NCI-H345 (cell line): Measurements from ENCODE around the gene PITPNM3.
A peak's percentile ranks its signal among the peaks of the same experiment; 100 is the strongest.

Experiments
- DNase-seq: peaks from one replicate; lab custom pipeline; 2025; lab: John Stamatoyannopoulos, UW

PITPNM3 gene

DNA sequence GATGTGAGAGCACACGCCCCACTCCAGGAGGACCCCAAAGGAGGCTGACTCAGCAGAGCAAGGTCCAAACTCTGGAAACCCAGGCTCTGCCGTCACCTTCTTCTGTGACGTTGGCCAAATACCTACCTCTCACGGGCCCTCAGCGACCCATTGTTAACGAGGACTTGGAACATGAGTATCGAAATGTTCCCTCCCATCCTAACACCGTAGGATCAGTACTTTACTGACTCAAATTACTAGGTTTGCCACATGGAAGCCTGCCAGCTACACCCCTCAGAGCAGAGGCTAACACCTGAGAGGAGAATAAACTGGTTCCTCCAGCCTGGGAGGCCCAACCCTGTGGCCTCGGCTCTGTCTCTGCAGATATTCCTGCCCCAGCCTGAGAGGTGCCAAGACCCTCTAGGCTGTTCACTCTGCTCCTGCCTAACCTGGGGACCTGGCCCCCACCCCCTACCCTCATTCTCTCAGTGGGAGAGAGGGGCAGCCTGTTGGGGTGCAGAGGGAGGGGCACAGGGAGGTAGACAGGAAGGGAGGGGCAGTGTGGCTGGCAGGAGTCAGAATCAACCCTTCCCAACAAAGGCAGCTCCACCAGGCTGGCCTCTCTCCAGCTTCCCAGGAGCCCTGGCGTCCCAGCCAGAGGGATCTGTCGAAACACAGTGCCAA is 4.4 kb downstream of the PITPNM3 start:
- peak; percentile 65 for DNase-seq

DNA sequence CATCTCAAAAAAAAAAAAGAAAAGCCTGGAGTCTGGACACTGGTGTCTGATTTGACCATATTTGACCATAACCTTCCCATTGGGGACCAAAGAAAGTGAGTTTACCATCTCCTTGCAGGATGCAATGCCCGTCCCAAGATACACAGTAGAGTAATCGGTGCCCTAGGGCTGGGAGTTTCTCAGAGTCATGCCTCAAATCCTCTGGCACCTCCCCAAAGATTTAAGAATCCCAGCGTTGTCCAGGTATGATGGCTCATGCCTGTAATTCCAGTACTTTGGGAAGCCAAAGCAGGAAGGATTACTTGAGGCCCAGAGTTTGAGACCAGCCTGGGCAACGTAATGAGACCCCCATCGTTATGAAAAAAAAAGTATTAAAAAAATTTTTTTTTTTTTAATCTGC is 5.0 kb downstream of the PITPNM3 start:
- no peak for DNase-seq

DNA sequence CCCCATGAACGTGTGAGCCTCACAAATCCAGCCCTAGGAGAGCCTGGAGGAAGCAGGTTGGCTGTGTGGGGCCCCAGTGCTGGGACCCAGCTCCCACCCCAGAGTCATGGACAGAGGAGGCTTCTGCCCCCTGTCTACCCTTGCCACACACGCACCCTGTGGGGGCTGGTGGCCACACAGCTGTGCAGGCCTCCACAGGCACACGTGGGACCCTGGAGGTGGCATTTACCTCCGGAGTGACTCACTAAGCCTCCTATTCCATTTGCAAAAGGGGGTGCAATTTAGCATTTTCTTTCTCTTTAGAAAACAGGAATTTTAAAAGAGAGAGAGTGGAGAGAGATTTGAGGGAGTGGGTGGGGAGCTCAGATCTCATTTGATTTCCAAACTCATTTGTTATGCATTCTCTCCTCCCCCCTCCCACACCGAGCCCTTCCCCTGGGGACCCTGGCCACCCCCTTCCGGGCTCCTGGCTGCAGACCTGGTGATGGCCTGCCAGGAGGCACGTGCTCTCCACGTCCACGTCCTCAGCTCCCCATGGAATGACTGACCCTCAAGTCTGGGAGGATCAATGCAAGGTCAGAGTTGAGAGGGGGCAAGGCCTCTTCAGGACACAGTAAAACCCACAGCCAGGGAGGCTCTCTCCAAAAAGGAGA is 6.8 kb downstream of the PITPNM3 start:
- no peak for DNase-seq

- DNase-seq = peak; percentile 29
Measured at GRCh38 chr17:6548578-6549330, 7.6 kb downstream of the PITPNM3 start.

GRCh38 chr17:6548034-6548433 is 8.3 kb downstream of the PITPNM3 start:
- DNase-seq = peak; percentile 1

DNA sequence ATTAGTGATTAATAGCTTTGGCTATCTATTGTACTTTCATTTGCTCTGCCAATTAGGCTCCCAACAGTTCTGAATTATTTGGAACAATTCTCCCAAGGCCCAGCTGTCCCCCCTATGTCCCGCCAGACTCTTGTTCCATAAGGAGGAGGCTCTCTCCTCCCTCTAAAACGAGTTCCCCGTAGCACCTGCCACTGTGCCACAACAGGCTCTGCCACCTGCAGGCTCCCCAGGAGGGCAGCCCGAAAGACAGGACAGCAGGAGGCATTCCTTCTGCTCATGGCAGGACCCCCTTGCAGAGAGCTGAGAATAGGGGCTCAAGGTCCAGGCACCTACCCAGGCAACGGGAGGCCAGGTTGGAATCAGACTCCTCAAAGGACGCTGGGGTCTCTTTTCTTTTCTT is 9.0 kb downstream of the PITPNM3 start:
- DNase-seq = peak; percentile 24

GRCh38 chr17:6546069-6546718 is 10.2 kb downstream of the PITPNM3 start:
- no peak for DNase-seq

DNA sequence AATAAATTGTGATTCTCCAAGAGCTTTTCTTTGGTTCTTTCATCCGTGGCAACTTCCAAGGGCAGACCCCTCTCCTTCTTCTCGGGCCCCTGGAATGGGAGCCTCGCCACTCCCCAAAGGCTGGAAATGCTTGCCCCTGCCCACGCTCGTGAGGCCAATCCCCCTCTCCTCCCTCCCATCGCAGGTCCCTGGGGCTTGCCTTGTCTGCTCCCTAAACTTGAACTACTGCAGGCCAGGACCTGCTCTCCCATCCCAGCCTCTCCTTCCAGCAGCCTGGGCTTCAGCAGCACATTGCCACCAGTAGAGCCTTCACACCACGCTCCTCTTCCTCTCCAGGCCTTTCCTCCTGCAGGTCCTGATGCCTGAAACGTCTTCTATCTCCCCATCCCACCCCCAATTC is 11.1 kb downstream of the PITPNM3 start:
- no peak for DNase-seq

- DNase-seq = no peak
Measured at GRCh38 chr17:6544011-6544370, 12.4 kb downstream of the PITPNM3 start.

- no peak for DNase-seq
Measured at GRCh38 chr17:6543079-6544010, 13.0 kb downstream of the PITPNM3 start.

DNA sequence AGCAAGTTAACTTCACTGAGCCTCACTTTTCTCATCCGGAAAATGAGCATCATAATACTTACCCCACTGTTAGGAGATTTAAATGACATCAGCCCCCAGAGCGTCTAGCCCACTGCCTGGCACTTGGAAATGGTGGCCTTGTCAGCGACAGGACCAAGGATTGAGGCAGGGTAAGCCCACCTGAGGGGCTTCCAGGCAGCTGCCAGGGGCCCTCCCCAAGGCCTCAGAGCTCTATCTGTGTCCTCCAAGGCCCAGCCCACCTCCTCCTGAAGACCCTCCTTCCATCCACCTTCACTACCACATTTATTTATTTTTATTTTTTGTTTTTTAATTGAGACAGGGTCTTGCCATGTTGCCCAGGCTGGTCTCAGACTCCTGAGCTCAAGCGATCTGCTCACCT is 13.8 kb downstream of the PITPNM3 start:
- no peak for DNase-seq

GRCh38 chr17:6541886-6542285 is 14.5 kb downstream of the PITPNM3 start:
- DNase-seq = no peak

DNA sequence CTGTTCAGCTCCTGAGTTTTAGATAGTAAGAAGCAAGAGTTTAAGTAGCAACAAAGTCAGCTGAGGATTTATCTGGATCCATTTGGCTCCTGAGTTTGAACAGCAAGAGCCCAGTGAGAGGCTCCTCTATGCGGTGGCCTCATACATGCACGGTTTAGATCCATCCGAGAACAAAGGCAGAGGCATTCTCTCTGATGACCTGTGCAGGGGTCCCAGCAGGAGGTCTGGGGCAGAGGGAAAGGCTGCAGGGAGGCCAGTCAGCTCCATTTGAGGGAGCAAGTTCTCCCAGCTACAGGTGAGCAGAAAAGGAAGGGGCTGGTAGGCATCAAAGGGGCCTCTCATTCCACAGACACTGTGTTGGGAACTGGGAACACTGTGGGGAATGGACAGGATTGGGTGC is 16.5 kb downstream of the PITPNM3 start:
- no peak for DNase-seq

DNA sequence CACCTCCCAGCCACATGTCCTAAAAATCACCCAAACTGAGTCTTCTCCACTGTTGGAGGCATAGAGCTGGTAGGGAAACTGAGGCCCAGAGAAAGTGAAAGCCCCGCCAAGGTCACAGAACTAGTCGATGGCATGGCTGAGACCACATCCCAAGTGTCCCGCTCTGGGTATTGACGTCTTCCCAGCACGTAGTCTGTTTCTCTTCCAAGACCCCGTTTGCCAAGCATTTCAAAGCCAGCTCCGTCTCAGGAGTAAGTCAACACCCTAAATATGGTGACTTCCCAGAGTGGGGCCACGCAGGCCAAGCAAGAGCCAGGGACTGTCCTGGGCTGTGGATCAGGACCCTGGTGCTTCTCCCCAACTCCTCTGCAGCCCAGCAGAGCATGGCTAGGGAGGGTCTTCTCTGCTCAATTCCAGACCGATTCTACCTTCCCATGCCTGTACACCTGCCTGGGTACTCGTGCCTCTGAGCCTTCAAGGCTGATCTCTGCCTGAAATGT is 19.7 kb downstream of the PITPNM3 start:
- DNase-seq = no peak

DNA sequence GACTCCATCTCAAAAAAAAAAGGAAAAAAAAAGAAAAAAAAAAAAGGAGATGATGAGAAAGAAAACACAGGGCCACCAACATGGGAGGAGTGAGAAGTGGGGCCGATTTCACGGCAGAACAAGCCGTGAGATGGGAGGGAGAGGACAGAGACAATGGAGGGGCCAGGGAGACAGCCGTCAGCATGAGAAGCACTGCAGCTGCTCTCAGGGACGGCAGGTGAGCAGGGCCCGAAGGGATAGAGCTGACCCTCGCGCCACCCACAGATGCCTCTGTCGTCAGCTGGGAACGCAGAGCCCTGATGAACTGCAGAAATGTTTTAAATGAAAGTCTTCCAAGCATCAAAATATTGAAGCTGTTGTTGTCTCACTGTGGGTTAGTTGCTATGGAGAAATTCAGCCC is 20.3 kb downstream of the PITPNM3 start:
- DNase-seq = no peak

DNA sequence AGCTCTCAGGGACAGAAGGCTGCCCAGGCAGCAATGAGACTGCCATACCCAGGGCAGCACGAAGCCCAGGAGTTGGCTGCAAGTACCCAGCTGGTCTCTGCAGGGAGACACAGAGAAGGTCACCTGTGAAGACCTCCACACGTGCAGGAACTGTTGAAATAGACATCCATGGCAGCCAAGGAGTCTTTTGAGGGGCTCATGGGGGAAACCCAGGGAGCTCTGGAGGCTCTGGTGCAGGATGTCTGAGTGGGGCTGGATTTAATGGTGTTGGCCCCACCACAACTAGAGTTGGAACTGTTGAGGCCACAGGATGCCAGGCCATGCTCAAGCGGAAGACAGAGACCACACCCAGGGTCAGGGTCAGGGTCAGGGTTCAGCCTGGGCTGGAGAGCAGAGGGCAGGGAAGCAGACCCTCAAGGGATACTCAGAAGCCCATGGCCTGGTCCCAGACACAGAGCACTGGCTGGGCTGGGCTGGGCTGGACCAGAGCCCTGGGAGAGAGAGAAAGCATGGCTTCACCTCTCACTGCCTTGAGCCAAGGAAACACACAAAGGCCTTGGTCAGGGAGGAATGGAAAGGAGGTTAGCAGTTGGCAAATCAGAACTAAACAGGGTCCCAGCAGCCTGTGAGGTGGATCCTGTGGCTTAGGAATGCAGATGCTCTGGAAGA is 21.4 kb downstream of the PITPNM3 start:
- no peak for DNase-seq

DNA sequence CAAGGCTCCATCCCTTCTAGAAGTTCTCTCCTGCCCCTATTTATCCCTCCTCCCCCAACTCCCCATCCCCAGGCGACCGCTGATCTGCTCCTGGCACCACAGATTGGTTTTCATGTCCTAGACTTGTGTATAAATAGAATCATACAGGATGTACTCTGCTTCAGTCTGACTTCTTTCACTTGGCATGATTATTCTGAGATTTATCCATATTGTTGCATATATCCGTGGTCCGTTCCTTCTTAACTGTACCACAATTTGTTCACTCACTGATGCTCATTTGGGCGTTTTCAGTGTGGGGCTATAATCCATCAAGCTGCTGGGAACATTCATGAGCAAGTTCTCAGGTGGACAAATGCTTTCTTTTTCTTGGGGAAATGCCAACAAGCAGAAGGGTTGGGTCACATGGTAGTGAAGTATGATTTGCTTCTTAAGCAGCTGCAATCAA is 23.9 kb downstream of the PITPNM3 start:
- no peak for DNase-seq

- DNase-seq = no peak
Measured at GRCh38 chr17:6531575-6531974, 24.8 kb downstream of the PITPNM3 start.

DNA sequence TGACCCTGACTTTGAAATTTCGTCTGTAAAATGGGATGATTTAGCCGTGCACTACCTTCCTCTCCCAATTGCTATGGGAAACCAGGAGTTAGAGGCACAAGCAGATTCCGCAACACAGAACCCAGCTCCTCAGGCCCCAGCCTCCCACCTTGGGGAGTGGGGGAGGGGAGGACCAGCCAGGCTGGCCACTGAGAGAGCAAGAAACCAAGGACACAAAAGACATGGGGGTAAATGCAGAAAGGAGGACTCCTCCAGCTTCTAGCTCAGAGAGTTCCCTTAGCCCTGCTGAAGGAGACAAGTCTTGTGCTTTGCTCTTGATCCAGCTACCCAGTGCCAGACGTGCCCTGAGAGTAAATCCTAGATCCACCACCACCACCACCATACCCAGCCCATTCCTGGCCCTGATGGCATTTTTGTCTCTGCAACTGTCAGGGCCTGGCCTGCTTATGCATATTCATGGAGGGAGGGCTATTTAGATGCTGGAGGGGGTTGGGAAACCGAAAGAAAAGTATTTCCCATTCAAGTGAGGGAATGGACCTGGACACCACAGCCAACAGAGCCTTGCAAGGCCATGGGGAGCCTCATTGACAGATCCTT is 25.9 kb downstream of the PITPNM3 start:
- DNase-seq = no peak

- no peak for DNase-seq
Measured at GRCh38 chr17:6528557-6528956, 27.8 kb downstream of the PITPNM3 start.
